ENCODE measurements around the gene KCNB1.
A peak's percentile ranks its signal among the peaks of the same experiment; 100 is the strongest.

KCNB1 gene

GRCh38 chr20:49347156-49347555 lies 135.3 kb downstream of the KCNB1 start:
- no peak for DNase-seq

GRCh38 chr20:49346682-49347081 lies 135.8 kb downstream of the KCNB1 start:
- no peak for DNase-seq

DNA sequence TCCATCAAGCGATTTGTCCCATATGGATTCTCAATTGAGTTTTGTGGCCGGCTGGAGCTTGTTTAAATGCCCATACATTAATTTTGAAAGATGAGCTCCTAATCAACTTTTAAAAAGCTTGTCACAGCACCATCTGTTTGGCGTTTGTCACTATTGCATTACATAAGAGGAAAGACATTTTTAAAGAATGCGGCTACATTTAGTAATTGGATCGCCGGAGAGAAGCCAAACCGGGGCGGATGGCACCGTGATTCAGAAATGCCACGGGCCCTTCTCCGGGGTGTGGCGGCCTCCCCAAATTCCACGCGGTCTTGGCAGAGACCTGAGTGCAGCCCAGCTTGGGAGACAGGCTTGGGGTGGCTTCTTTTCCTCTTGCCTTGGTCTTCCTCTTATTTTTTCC lies 136.9 kb downstream of the KCNB1 start:
- no peak for DNase-seq

DNA sequence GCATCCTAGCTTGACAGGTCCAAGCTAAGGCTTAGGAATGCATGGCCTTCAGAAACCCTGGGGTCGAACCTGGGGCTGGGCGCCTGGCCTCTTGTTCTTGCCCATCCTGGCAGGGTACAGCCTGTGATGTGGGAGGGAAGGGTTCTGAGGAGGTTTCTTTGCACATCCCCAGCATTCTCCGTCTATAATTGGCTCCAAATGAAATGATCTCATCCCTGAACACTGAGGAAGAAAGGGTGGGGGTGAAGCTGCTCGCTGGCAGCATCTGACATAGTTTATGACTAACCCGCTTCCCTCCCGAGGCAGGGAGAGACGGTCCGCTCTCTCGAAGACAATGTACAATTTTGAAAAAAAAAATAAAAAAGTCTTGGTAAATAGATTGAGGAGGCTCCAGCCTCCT lies 137.5 kb downstream of the KCNB1 start:
- DNase-seq = no peak

- DNase-seq = no peak
These were observed 138.3 kb downstream of the KCNB1 start for GRCh38 chr20:49344140-49344539.

DNA sequence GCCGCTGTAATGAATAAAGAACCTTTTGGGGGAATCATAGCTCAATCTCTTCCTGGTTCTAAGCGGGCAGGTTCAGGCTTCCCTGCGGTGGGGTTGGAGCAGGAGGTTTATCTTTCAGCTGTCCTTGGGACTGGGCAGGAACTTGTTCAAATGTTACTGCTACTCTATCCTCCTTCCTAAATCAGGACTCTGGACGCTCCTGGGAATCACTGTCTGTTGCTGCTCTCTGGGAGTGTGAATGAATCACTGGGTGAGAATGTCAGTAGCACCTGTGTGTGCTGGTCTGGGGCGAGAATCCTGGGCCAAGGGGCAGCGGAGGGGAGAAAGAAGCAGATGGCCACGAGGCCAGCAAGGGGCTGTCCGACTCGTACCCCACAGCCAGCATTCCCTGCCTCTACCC lies 139.2 kb downstream of the KCNB1 start:
- DNase-seq = no peak

- DNase-seq = no peak
These were observed 142.1 kb downstream of the KCNB1 start for GRCh38 chr20:49340161-49340966.

GRCh38 chr20:49339123-49339522 lies 143.3 kb downstream of the KCNB1 start:
- no peak for DNase-seq

- DNase-seq = no peak
These were observed 144.4 kb downstream of the KCNB1 start for GRCh38 chr20:49338061-49338460.

GRCh38 chr20:49337357-49337756 lies 145.1 kb downstream of the KCNB1 start:
- no peak for DNase-seq

GRCh38 chr20:49336786-49337185 lies 145.7 kb downstream of the KCNB1 start:
- DNase-seq = no peak

DNA sequence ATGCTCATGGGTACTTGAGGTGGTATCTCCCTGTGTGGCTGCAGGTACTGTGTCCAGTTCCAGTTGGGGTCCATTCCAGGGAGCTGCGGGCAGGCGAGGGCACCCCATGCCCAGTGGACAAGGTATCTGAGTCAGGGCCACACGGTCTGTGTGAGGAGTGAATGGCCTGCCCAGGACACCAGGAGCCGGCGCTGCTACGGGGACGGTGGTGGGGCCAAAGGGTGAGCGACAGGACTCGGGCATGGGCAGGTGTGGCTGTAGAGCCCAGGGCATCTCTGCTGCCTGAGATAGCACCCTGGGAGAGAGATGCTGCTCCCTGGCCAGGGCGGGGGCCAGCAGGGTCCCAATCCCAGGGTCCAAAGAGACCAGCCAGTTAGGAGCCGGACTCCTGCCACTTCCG lies 147.0 kb downstream of the KCNB1 start:
- no peak for DNase-seq

DNA sequence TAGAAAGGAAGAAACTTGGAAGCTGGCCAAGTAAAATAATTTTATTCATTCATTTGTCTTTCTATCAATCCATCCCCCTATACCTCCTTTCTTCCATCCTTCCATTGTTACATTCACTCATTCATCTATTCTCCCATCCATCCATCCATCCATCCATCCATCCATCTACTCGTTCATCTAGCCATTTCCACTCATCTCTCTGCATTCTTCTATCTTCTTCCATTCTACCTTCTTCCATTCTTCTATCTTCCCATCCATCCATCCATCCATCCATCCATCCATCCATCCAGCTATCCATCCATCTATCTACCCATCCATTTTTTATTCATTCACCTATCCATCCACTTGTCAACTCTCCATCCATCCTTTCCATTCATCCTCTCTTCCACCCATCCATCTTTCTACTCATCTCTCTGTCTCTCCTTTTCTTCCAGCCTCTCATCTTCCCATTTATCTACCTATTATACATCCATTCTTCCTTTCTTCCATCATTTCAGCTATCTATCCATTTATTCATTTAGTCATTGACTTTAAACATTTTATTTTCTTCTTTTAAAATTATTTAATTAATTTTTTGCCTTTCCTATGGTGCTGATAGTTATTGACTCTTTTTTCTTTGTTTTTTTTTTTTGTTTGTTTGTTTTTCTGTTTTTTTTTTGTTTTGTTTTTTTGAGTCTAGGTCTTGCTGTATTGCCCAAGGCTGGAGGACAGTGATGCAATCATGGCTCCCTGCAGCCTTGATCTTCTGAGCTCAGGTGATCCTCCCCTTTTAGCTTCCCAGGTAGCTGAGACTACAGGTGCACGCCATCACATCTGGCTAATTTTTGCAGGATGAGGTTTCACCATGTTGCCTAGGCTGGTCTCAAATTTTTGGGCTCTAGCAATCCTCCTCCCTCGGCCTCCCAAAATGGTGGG lies 151.5 kb downstream of the KCNB1 start:
- DNase-seq = no peak

- no peak for DNase-seq
These were observed 153.7 kb downstream of the KCNB1 start for GRCh38 chr20:49328790-49329189.

GRCh38 chr20:49326026-49326425 lies 156.4 kb downstream of the KCNB1 start:
- no peak for DNase-seq

DNA sequence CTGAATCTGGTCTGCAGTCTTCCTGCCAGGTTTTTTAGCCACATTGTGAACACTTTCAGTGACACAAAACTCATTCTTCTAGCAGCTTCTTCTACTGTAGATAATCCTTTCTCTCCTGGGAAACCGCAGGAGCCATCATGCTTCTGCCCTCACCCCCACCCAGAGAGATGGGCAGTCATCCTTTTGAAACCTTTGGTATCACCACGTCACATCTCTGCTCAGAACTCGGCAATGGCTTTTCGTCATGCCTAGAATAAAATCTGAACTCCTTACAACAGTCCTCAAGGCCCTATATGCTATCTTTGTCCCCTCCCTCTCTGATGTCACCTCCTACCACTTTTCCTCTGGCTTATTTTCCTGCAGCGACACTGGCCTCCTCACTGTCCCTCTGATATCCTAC lies 158.2 kb downstream of the KCNB1 start:
- no peak for DNase-seq

- DNase-seq = peak; percentile 56
These were observed 158.7 kb downstream of the KCNB1 start for GRCh38 chr20:49323622-49324238.

DNA sequence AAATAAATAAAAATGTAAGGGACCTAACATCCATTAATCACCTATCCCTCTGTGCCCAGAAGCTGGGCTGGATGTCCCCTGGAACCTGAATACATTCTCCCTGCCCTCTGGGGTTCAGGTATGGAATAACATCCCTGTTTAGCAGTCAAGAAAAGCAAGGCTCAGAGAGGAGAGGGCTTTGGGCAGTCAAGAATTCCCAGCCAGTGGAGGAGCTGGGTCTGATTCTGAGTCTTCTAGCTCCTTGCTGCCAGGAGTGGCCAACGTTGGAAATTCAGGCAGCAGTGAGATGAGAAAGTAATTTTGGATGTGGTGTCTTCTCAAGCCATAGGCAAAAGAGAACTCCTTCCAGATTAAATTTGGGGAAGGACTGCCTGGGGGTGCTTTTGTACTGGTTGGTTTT lies 162.0 kb downstream of the KCNB1 start:
- DNase-seq = no peak

DNA sequence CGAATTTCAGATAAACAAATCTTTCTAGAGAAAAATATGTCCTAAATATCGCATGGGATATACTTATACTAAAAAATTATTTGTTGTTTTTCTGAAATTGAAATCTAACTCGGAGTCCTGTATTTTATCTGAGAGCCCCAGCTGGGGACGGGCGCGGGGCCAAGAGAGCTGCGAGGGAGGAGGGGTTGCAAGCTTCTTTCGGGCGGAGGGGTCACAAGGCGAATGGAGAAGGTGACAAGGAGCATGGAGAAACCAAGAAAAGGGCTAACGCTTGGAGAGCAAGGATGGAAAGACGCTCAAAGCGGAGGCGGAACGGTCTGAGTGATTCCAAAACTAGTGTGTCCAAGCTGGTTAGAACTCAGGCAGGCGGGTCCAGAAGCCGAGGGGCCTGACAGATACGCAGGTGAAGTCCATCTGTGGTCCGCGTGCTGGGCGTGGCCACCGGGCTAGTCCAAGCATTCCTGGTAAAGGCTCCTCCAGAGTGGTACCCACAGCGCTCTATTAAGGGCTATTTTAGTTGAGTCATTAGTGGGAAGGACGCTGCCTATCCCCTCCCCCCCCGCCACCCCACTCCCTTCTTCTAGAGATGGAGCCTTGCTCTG lies 163.2 kb downstream of the KCNB1 start:
- no peak for DNase-seq

DNA sequence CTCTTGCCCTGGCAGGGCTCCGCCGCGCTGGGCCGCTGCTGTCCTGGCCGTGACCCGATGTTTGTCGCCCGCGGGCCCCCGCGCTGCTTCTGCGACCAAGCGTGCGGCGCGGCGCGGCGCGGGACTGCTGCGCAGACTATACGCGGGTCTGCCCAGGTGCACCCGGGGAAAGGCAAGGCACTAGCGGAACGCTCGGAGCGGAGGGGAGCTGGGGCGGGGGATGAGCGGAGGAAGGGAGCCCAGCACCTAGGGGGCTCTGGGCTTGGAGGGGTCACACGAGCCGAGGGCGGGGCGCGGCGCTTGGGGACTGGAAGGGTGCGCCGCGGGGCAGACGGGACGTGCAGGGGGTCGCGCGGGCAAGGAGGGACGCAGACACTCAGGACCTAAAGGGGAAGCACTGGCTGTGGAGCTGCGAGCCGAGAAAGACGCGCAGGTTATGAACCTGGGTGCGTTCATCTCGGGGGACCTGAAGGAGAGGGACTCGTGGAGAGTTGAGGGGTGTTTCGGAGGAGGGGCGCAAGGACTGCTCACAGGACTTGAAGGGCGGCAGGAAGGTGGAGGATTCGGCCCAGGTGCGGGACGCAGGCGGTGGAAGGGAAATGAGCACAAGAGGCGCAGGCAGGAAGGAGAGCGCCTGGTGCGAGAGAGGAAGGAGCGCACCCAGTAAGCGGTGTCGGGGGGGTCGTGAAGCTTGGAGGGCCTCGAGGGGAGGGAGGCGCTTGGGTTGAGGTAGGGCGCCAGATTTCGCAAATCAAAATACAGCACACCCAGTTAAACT lies 163.8 kb downstream of the KCNB1 start:
- DNase-seq = no peak

DNA sequence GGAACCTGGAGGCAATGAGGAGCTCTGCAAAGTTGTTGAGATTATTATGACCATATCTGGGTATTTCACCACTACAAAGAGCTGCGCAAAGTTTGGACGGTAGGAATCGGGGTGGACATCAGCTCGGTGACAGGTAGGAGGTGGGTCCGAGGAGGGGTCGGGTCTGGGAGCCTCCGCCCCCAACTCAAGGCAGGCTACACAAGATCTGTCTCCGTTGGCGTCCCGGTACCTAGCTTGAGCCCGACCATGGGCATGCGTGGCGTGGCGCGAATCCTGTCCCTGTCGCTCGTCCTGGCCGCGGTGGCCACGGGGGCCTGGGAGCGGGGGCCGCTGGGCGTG lies 164.4 kb downstream of the KCNB1 start:
- no peak for DNase-seq

GRCh38 chr20:49316704-49317103 lies 165.8 kb downstream of the KCNB1 start:
- no peak for DNase-seq

- DNase-seq = no peak
These were observed 166.9 kb downstream of the KCNB1 start for GRCh38 chr20:49315580-49315979.
